Measurements from ENCODE around the gene LMTK3. TPM values are rescaled to one million over a fixed set of nuclear protein-coding genes. Genes with fewer than 3 reads are reported as not detected.

Gene LMTK3
- total RNA-seq, 1 experiment from 2014 or later = 0.17 TPM

- DNase-seq (ENCODE audit: low read depth) = no peak
Measured at GRCh38 chr19:48509467-48510194, 2.0 kb downstream of the LMTK3 start.

GRCh38 chr19:48508729-48509411 is 2.8 kb downstream of the LMTK3 start:
- DNase-seq (ENCODE audit: low read depth) = no peak

GRCh38 chr19:48507911-48508439 is 3.7 kb downstream of the LMTK3 start:
- no peak for DNase-seq (ENCODE audit: low read depth)

- peak; percentile 64 for DNase-seq (ENCODE audit: low read depth)
Measured at GRCh38 chr19:48506138-48506733, 5.4 kb downstream of the LMTK3 start.

DNA sequence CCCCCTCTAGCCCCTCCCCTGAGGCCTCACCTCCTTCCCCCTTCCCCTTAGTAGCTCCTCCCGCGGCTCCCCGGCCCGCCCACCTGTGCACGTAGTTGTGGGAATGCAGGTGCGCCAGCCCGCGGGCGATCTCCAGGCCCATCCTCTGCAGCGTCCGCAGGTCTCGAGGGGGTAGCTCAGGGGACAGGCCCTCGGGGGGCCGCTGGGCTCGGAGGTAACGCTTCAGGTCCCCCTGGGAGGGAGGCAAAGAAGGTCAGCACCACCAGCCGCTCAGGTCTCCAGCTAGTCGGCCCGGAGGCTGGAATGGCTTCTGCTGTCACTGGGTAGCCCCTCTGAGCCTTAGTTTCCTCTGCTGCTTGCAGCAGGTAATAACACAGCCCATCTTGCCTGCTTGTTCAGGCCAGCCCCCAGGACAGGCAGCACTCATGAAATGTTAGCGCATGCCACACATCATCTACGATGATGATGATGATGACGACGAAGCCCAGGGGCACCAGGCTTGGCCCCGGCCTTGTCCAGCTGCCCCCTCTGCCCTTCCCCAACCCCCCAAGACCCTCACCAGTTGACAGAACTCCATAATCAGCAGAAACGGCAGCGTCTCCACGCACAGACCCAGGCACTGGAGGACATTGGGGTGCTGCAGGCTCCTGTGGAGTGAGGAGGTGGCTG is 9.2 kb downstream of the LMTK3 start:
- DNase-seq (ENCODE audit: low read depth) = no peak

- DNase-seq (ENCODE audit: low read depth) = peak; percentile 36
Measured at GRCh38 chr19:48501494-48502349, 9.9 kb downstream of the LMTK3 start.

GRCh38 chr19:48500830-48501493 is 10.7 kb downstream of the LMTK3 start:
- DNase-seq (ENCODE audit: low read depth) = no peak

DNA sequence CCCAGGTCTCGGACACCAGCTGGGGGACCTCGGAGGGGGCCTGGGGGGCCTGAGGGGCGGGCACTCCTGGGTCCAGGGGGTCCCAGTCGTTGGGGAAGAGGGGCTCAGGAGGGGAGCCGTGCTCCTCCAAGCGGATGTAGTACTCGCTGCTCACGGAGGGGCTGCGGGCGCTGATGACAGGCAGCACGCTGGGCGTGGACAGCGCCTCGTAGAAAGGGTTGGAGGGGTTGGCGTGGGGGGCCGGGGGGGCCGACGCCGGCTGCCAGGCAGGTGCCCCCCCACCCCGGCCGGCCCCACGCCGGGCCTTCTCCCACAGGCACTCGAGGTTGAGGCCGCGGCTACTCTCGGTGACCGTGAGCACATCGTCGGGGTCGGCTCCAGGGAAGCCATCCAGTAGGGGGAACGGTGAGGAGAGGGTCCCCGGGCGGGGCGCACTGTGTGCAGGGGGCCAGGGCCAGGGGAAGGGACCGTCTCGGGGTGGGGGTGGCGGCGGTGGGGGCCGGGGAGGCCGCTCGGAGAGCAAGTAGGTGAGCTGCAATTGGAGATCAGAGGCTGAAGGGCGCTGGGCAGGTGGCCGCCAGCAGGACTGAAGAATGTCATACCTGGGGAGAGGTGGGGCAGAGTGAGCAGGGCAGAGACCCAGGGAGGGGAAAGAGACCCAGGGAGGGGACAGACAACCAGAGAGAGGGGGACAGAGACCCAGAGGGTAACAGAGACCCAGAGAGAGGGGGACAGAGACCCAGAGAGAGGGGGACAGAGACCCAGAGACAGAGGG is 12.1 kb downstream of the LMTK3 start:
- DNase-seq (ENCODE audit: low read depth) = no peak

- DNase-seq (ENCODE audit: low read depth) = no peak
Measured at GRCh38 chr19:48498595-48499311, 12.9 kb downstream of the LMTK3 start.

- no peak for DNase-seq (ENCODE audit: low read depth)
Measured at GRCh38 chr19:48497728-48498594, 13.7 kb downstream of the LMTK3 start.

DNA sequence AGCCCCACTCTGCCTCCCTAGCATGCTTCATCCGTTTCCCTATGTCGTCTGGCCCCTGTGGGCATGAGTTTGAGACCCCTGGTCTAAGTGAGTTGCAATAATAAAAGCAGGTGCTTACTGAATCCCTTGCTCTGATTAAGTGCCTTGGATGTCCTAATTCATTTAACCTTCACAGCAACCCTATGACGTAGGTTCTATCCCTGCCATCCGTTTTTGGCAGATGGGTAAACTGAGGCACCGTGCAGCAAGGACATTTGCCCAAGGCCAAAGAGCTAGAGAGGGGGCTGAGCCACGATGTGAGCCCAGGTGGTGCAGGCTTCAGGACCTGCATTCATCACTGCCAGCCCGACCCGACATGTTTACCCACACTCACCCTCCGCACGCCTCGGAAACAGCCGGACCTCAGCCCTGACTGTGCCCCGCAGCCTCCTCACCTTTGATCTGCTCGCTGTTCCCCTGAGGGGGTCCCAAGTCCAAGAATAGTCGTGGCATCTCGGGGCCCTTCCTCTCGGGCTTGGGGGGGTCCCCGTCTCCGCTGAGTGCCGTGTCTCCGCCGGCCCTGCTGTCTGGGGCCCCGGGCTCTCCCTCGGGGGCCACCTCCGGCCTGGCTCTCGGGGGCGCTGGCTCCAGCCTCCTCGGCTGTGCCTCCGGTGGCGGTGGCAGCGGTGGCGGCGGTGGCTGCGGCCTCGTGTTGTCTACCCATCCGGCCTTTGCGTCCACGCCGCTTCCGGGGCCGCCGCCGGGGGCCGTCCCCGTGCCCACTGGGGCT is 14.5 kb downstream of the LMTK3 start:
- no peak for DNase-seq (ENCODE audit: low read depth)

- DNase-seq (ENCODE audit: low read depth) = no peak
Measured at GRCh38 chr19:48495396-48495795, 16.2 kb downstream of the LMTK3 start.

- no peak for DNase-seq (ENCODE audit: low read depth)
Measured at GRCh38 chr19:48493718-48494401, 17.8 kb downstream of the LMTK3 start.

DNA sequence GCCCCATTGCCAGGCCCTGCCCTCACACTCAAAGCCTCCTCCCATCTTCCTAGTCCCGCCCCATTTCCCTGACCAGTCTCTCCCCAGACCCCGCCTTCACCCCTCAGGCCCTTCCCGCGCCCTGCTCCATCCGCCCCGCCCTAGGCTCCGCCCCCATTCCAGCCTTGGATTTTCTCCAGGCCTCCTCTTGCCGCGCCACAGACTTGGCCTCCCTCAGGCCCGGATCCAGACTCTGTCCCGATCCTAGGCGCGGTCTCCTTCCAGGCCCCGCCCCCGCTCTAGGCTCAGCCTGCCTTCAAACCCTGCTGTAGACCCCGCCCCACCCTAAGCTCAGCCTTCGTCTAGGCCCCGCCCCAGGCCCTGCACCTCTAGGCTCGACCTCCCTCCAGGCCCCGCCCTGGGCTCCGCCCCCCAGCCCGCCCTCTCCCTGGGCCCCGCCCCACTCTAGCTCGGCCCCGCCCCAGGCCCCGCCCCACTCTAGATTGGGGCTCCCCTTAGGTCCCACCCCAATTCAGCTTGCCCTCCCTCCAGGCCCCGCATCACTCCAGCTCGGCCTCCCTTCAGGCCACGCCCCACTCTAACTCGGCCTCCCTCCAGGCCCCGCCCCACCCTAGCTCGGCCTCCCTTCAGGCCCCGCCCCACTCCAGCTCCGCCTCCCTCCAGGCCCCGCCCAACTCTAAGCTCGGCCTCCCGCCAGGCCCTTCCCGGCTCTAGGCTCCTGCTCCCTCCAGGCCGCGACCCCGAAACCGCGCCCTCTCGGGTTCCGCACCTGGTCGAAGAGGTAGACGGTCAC is 18.5 kb downstream of the LMTK3 start:
- DNase-seq (ENCODE audit: low read depth) = peak; percentile 97

DNA sequence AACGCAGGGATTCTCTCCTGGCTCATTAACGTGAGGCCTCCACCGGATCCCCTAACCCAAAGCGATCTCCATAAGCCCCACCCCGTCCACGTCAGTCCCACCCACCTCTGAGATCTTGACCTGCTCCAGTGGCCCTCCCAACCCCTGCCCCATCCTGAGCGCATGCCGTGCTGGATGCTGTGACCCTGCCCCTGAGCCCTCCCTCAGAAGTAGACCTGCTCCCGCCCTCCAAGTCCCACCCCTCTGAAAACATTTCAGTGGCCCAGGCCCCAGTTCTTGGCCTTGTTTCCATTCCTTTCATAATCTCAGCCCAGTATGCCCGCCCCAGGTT is 19.9 kb downstream of the LMTK3 start:
- no peak for DNase-seq (ENCODE audit: low read depth)
